Measurements from ENCODE around the gene WTAP. TPM values are rescaled to one million over a fixed set of nuclear protein-coding genes. Genes with fewer than 3 reads are reported as not detected.

Gene WTAP
- total RNA-seq, 2 donors from 2014 or later: 46.3 to 157 TPM

DNA sequence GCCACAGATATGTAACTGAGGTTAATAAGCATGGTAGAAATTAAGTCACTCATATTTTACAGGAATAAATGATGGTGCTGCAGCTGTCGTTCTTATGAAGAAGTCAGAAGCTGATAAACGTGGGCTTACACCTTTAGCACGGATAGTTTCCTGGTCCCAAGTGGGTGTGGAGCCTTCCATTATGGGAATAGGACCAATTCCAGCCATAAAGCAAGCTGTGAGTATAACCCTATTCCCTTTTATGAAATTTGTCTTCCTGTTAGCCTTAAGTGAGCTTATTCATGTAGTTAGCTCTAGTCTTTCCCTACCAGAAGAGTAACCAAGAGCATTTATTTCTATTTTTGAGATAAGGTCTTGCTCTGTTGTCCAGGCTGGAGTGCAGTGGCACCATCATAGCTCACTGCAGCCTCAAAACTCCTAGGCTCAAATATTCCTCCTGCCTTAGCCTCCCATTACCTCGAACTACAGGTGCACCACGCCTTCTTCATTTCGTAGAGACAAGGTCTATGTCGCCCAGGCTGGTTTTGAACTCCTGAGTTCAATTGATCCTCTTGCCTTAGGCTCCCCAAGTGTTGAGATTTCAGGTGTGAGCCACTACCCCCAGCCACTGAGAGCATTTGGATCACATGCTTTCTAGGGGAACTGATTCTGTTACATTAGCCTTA, 50.1 kb downstream of the WTAP start:
- Histone ChIP-seq H3K9me3 (no peaks in the 10 kb centered on the region), H3K4me1 (ENCODE audit: control insufficient read depth in 1 of 2, low read depth in 2 of 2) (no peaks in the 10 kb centered on the region), H3K27me3 (replicated peaks; ENCODE audit: insufficient read depth) (no peaks in the 10 kb centered on the region), H3K36me3 (peaks cover 48% of the 10 kb centered on the region), H3K27ac (no peak overlapping the region), H3K4me3 (no peak overlapping the region)
- no peak for DNase-seq (ENCODE audit: low spot score)
- TF ChIP-seq, protein P1, sequence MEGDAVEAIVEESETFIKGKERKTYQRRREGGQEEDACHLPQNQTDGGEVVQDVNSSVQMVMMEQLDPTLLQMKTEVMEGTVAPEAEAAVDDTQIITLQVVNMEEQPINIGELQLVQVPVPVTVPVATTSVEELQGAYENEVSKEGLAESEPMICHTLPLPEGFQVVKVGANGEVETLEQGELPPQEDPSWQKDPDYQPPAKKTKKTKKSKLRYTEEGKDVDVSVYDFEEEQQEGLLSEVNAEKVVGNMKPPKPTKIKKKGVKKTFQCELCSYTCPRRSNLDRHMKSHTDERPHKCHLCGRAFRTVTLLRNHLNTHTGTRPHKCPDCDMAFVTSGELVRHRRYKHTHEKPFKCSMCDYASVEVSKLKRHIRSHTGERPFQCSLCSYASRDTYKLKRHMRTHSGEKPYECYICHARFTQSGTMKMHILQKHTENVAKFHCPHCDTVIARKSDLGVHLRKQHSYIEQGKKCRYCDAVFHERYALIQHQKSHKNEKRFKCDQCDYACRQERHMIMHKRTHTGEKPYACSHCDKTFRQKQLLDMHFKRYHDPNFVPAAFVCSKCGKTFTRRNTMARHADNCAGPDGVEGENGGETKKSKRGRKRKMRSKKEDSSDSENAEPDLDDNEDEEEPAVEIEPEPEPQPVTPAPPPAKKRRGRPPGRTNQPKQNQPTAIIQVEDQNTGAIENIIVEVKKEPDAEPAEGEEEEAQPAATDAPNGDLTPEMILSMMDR (IDR thresholded peaks at IDR 0.05): no peak
- no peak for ATAC-seq (ENCODE audit: insufficient number of reproducible peaks, low FRiP score, low read depth)

GRCh38 chr6:159778131-159778530, 50.8 kb downstream of the WTAP start:
- DNase-seq (ENCODE audit: low spot score): no peak
- peaks cover 54% of the 10 kb centered on the region for H3K36me3 ChIP-seq
- no peaks in the 10 kb centered on the region for H3K4me1 ChIP-seq (ENCODE audit: control insufficient read depth in 1 of 2, low read depth in 2 of 2)
- H3K9me3 ChIP-seq: no peaks in the 10 kb centered on the region
- no peak overlapping the region for H3K27ac ChIP-seq
- ATAC-seq (ENCODE audit: insufficient number of reproducible peaks, low FRiP score, low read depth): no peak
- no peak overlapping the region for H3K4me3 ChIP-seq
- H3K27me3 ChIP-seq (replicated peaks; ENCODE audit: insufficient read depth): no peaks in the 10 kb centered on the region
- TF ChIP-seq, protein P1 (IDR thresholded peaks at IDR 0.05): no peak

DNA sequence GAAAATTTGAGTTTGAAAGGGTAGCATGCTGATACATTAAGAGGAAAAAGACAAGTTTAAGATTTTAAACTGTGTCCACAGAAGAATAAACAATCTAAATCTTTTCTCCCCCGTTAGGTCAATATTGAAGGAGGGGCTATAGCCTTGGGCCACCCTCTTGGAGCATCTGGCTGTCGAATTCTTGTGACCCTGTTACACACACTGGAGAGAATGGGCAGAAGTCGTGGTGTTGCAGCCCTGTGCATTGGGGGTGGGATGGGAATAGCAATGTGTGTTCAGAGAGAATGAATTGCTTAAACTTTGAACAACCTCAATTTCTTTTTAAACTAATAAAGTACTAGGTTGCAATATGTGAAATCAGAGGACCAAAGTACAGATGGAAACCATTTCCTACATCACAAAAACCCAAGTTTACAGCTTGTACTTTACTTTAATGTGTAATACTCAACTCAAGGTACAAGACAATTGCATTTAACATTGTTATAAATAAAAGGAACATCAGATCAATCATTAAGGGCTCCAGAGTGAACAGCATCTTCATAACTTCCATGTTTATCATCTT, 51.3 kb downstream of the WTAP start:
- Histone ChIP-seq H3K36me3 (peaks cover 54% of the 10 kb centered on the region), H3K4me3 (no peak overlapping the region), H3K27me3 (replicated peaks; ENCODE audit: insufficient read depth) (no peaks in the 10 kb centered on the region), H3K9me3 (no peaks in the 10 kb centered on the region), H3K27ac (no peak overlapping the region), H3K4me1 (ENCODE audit: control insufficient read depth in 1 of 2, low read depth in 2 of 2) (no peaks in the 10 kb centered on the region)
- TF ChIP-seq, protein P1 (IDR thresholded peaks at IDR 0.05): no peak
- ATAC-seq (ENCODE audit: insufficient number of reproducible peaks, low FRiP score, low read depth) (no peak), DNase-seq (ENCODE audit: low spot score) (no peak)

- no peaks in the 10 kb centered on the region for H3K27me3 ChIP-seq (replicated peaks; ENCODE audit: insufficient read depth)
- peak overlapping the region; percentile 93 for H3K4me3 ChIP-seq
- no peaks in the 10 kb centered on the region for H3K9me3 ChIP-seq
- no peak for ATAC-seq (ENCODE audit: insufficient number of reproducible peaks, low FRiP score, low read depth)
- TF ChIP-seq, protein P1 (IDR thresholded peaks at IDR 0.05): no peak
- peaks cover 24 to 41% of the 10 kb centered on the region in 2 donors for H3K4me1 ChIP-seq (ENCODE audit: control insufficient read depth in 1 of 2, low read depth in 2 of 2)
- peak overlapping the region; percentile 42 to 89 for H3K27ac ChIP-seq
- H3K36me3 ChIP-seq: peaks cover 14% of the 10 kb centered on the region
- DNase-seq (ENCODE audit: low spot score): no peak
Observed at GRCh38 chr6:159788276-159788675, 61.0 kb downstream of the WTAP start.

DNA sequence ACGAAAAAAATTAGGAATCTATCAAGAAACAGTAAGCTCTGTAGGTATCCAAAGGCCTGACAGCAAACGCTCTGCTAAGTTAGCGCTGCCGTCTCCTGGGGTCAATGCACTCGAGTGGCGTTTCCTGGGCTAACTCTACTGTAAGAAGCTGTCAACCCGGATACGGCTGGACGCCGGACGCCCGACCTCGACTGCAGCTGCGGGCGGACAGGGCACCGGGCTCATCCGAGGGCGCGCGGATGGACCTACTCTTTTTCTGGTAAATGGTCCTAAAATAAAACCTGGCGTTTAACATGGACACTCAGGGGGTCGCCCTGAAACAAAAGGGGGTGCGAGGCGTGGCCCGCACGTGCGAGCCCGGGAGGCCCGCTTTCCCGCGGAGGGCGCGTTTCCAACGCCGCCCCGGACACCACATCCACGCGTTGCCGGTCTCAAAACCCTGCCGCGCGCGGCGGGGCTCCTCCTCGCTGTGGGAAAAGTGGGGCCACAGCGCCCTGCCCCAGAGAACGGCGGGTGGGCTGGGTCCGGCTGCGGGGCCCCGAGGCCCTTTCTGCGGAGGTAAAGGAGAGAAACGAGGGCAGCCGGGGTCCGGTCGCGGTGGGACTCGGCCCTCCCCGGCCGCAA, 61.6 kb downstream of the WTAP start:
- DNase-seq (ENCODE audit: low spot score) (no peak), ATAC-seq (ENCODE audit: insufficient number of reproducible peaks, low FRiP score, low read depth) (no peak)
- TF ChIP-seq, protein P1 (IDR thresholded peaks at IDR 0.05): no peak
- Histone ChIP-seq H3K36me3 (peaks cover 14% of the 10 kb centered on the region), H3K4me1 (ENCODE audit: control insufficient read depth in 1 of 2, low read depth in 2 of 2) (peaks cover 24 to 43% of the 10 kb centered on the region in 2 donors), H3K4me3 (peak overlapping the region; percentile 93), H3K27me3 (replicated peaks; ENCODE audit: insufficient read depth) (no peaks in the 10 kb centered on the region), H3K27ac (peak overlapping the region; percentile 80 to 89), H3K9me3 (no peaks in the 10 kb centered on the region)

Data from thoracic aorta (tissue), 2 donors.